C4-2B (cell line): ENCODE measurements around the gene RASGEF1B.

Experiments used
- H3K27ac ChIP-seq: fragments of 450-650 bp; 2 replicates; pipeline ENCODE4 v1.5.1; 2017
- ZFX ChIP-seq: fragments of 450-650 bp; IDR thresholded peaks from 2 replicates; pipeline ENCODE4 v1.6.1; 2017
- TF ChIP-seq, protein P1 (sequence below): fragments of 450-650 bp; conservative IDR thresholded peaks from 2 replicates; pipeline ENCODE4 v1.5.1; 2017; ENCODE audit warnings: mild to moderate bottlenecking

RASGEF1B gene

DNA sequence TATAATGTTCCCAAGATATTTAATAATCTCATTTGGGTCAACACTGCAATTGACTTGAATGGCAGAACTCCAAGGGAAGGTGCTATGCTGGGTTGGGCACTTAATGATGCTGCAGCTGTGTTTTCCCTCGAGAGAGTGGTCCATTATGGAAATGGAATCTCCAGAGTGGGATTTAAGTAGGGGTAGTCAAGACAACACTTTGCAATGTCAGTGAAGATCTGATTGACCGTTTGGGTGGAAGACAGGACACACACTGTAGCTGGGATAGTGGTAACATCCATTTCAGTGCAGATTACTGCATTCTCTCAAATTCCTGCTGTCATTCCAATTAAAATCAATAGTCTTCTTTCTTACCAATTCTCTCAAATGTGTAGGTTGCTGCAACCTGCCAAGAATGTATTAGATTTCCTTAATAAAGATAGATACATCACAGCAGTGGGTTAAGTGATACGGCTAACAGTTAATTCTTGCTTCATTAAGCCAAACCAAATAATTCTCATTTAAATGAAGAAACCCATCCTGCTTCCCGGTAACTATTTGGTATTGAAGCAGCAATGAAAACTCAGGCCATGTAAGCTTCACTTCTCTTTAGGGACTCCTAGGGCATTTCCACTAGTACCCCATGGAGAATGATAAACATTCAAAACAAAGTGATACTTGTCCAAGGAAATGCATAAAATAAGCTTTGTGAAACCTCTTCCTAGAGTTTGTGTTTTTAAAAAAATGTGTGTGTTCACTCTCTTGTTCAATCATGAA, 40.5 kb upstream of the RASGEF1B start:
- TF ChIP-seq, protein P1, sequence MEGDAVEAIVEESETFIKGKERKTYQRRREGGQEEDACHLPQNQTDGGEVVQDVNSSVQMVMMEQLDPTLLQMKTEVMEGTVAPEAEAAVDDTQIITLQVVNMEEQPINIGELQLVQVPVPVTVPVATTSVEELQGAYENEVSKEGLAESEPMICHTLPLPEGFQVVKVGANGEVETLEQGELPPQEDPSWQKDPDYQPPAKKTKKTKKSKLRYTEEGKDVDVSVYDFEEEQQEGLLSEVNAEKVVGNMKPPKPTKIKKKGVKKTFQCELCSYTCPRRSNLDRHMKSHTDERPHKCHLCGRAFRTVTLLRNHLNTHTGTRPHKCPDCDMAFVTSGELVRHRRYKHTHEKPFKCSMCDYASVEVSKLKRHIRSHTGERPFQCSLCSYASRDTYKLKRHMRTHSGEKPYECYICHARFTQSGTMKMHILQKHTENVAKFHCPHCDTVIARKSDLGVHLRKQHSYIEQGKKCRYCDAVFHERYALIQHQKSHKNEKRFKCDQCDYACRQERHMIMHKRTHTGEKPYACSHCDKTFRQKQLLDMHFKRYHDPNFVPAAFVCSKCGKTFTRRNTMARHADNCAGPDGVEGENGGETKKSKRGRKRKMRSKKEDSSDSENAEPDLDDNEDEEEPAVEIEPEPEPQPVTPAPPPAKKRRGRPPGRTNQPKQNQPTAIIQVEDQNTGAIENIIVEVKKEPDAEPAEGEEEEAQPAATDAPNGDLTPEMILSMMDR = no peak
- TF ChIP-seq ZFX = no peak
- H3K27ac ChIP-seq = no peak overlapping the region

DNA sequence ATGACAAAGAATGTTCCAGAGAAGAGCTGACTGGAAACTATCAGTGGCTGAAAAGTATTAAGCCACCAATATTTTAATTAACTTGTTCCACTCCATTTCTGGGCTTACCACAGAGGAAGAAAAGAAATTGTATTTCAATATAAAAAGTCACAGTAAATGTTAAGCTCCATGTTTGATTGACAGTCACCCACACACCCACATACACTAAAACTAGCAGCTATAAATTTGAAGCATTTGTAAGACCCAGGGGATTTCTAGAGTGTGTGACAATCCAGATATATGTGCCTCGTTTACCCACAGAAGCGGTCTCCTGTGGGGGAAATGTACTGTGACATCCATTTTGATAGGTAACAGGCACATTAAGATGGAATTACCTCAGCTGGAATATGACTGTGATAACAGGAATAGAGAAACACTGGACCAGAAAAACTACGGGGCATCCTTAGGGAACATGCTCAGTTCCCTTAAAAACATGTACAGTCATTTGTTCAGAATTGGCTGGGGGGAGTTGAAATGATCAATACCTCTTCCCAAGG, 39.0 kb upstream of the RASGEF1B start:
- TF ChIP-seq, protein P1 = no peak
- TF ChIP-seq ZFX = no peak
- H3K27ac ChIP-seq = no peak overlapping the region

DNA sequence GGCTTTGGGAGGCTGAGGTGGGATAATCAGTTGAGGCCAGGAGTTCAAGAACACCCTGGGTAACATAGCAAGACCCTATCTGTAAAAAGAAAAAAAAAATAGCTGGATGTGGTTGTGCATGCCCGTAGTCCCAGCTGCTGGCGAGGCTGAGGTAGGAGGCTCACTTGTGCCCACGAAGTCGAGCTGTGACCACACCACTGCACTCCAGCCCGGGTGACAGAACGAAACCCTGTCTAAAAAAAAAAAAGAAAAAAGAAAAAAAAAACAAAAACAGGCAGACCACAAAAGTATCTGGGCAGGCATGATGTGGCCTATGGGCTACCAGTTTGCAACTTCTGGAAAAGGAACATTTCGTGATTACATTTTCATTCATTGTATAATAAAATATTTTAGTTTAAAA, 38.1 kb upstream of the RASGEF1B start:
- H3K27ac ChIP-seq = no peak overlapping the region
- no peak for TF ChIP-seq ZFX
- TF ChIP-seq, protein P1 = no peak

DNA sequence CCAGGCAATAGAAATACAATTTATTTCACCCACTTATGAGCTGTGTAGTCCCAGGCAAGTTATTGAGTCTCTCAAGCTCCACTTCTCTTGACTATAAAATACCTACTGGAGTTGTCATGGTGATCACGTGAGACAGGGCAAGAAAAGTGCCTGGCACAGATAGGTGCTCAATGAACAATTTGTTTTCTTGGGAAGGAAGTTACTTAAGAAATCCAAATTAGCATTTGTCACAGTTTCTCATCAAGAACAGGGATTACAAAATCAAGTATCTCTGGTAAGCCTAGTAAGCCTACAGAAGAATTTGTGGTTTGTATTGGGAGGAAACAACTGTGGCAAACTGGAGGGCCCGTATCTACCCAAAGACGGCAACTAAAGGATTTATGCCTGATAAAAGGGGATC, 37.5 kb upstream of the RASGEF1B start:
- no peak overlapping the region for H3K27ac ChIP-seq
- no peak for TF ChIP-seq ZFX
- TF ChIP-seq, protein P1 = no peak

DNA sequence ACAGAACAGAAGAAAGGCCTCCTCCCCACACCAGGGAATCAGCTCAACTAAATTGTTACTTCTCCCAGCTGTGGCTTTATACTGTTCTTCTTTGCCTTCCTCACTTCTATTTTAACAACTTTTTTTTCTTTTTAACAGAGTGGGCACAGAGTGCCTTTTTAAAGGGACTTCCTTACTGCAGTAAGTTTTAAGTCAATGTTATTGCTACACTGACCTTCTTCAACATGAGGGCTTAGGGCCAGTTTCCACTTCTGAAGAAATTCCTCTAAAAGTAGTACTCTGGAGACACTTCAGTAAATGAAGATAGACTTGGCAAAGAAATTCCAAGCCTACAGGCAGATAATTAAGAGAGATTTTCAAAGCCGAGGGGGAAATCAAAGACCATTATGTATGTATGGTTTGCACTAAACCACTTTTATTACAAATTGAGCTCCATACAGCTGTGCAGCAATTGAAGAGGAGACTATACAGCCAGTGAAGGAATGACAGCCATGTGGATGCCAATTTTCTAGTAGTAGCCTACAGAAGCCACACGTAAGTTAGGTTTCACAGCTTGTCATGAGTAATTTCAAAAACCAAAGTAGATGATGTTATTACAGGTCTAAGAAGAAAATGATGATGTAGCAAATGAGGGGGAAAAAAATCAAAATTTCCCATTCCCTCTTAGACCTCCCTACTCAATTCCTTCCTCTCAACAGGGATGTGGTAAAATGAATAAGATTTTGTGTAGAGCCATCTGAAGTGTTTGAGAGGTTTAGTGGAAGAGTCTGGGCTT, 36.9 kb upstream of the RASGEF1B start:
- TF ChIP-seq ZFX = no peak
- TF ChIP-seq, protein P1 = no peak
- H3K27ac ChIP-seq = no peak overlapping the region

DNA sequence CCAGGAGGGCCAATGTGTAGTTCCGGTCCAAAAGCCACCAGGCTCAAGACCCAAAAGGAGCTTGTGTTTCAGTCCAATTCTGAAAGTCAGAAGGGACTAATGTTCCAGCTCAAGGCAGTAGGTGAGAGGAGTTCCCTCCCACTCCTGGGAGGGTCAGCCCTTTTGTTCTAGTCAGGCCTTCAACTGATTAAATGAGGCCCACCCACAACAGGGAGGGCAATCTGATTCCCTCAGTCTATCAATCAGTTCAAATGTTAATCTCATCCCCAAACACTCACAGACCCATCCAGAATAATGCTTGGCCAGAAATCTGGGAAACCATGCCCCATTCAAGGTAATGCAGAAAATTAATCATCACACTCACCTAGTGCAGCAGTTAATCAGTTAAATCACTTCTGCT, 35.8 kb upstream of the RASGEF1B start:
- TF ChIP-seq, protein P1 = no peak
- no peak for TF ChIP-seq ZFX
- no peak overlapping the region for H3K27ac ChIP-seq

DNA sequence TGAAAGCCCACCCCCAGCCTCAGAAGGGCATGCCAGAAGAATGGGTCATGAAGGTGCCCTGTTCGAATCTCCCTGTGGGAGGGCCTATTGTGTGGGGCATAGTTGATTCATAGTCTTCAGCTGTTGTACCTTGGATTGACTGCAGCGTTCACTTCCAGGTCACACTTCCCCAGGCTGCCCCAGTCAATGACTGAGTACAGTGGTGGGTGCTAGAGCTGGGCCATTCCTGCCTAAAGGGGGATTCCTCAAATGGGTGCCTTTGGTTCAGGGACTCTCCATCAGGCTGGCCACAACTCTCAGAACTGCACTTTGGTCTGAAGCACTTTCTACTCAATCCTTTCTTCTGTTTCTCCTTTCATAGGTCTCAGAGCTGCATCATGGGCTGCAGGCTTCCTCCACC, 35.0 kb upstream of the RASGEF1B start:
- no peak for TF ChIP-seq ZFX
- TF ChIP-seq, protein P1 = no peak
- no peak overlapping the region for H3K27ac ChIP-seq
